ENCODE measurements around the gene FGF11. TPM values are rescaled to one million over a fixed set of nuclear protein-coding genes. Genes with fewer than 3 reads are reported as not detected.

FGF11 gene
- total and polyA plus RNA-seq, 7 experiments from 2014 or later, result 0.09 to 39.7 (median 3.3) TPM; not detected in 1

GRCh38 chr17:7442142-7442541, 2.8 kb downstream of the FGF11 start:
- Histone ChIP-seq H3K36me3 (ENCODE audit: control insufficient read depth in 2 of 3, insufficient read depth in 3 of 3, low read length in 3 of 3) (no peaks in the 10 kb centered on the region), H3K4me3 (ENCODE audit: low read length) (no peak overlapping the region), H3K9me3 (ENCODE audit: control insufficient read depth in 2 of 3, low read length in 3 of 3) (no peaks in the 10 kb centered on the region), H3K4me1 (ENCODE audit: control insufficient read depth in 2 of 2, insufficient read depth in 2 of 2, low read length in 2 of 2) (peaks cover 13 to 52% of the 10 kb centered on the region in 2 donors), H3K27me3 (ENCODE audit: control insufficient read depth in 2 of 2, insufficient read depth in 2 of 2, low read length in 2 of 2) (peaks cover 17 to 34% of the 10 kb centered on the region in 2 donors), H3K27ac (ENCODE audit: low read depth, low read length) (no peak overlapping the region)
- peaks cover 36 to 55% (median 46%) of the 10 kb centered on the region in 7 donors for H3K4me1 Mint-ChIP-seq
- DNase-seq (no peak), ATAC-seq (no peak)
- CTCF ChIA-PET, result interaction anchor here (0.6 to 1.8 kb wide), 4 partner anchors 86 to 141 kb away, joined by 3 to 5 read pairs (median 4); partner anchors contain the start of genes MPDU1 and SENP3
- peak overlapping the region in 3 of 10 donors; percentile 14 to 34 (median 29) for H3K4me3 Mint-ChIP-seq
- no peak overlapping the region for H3K27ac Mint-ChIP-seq
- H3K36me3 Mint-ChIP-seq, result peaks cover 0 to 38% (median 0%) of the 10 kb centered on the region in 5 donors
- intact Hi-C loops (cut with micrococcal nuclease), result no loop called here
- peaks cover 0 to 6% (median 0%) of the 10 kb centered on the region in 11 donors for H3K9me3 Mint-ChIP-seq
- POLR2A ChIA-PET, result interaction anchor here (0.9 to 7.5 kb wide), 6 partner anchors 12 to 43 kb away, joined by 3 to 79 read pairs (median 12); partner anchors contain the start of genes POLR2A and ZBTB4
- peaks cover 49 to 67% (median 63%) of the 10 kb centered on the region in 5 donors for H3K27me3 Mint-ChIP-seq

- ChIA-PET CTCF (interaction anchor here (0.5 to 1.4 kb wide), 4 partner anchors 75 to 172 kb away, joined by 3 to 5 read pairs (median 4); no protein-coding TSS in a partner anchor), POLR2A (interaction anchor here (0.7 to 7.5 kb wide), 5 partner anchors 7 to 41 kb away, joined by 3 to 79 read pairs (median 35); partner anchors contain the start of genes POLR2A, TMEM102 and ZBTB4)
- DNase-seq, result no peak
- H3K4me1 ChIP-seq (ENCODE audit: control insufficient read depth in 2 of 2, insufficient read depth in 2 of 2, low read length in 2 of 2), result peaks cover 4 to 37% of the 10 kb centered on the region in 2 donors
- intact Hi-C loops (cut with micrococcal nuclease), result no loop called here
- H3K4me1 Mint-ChIP-seq, result peaks cover 27 to 47% (median 38%) of the 10 kb centered on the region in 7 donors
- H3K4me3 Mint-ChIP-seq, result peak overlapping the region in 4 of 10 donors; percentile 16 to 89 (median 48)
- peaks cover 49 to 72% (median 64%) of the 10 kb centered on the region in 5 donors for H3K27me3 Mint-ChIP-seq
- no peaks in the 10 kb centered on the region for H3K9me3 ChIP-seq (ENCODE audit: control insufficient read depth in 2 of 3, low read length in 3 of 3)
- ATAC-seq, result no peak
- no peaks in the 10 kb centered on the region for H3K36me3 ChIP-seq (ENCODE audit: control insufficient read depth in 2 of 3, insufficient read depth in 3 of 3, low read length in 3 of 3)
- peaks cover 0 to 7% (median 0%) of the 10 kb centered on the region in 11 donors for H3K9me3 Mint-ChIP-seq
- H3K27ac ChIP-seq (ENCODE audit: low read depth, low read length), result no peak overlapping the region
- peaks cover 13 to 34% of the 10 kb centered on the region in 2 donors for H3K27me3 ChIP-seq (ENCODE audit: control insufficient read depth in 2 of 2, insufficient read depth in 2 of 2, low read length in 2 of 2)
- H3K4me3 ChIP-seq (ENCODE audit: low read length), result no peak overlapping the region
- H3K27ac Mint-ChIP-seq, result no peak overlapping the region
- peaks cover 0 to 41% (median 5%) of the 10 kb centered on the region in 5 donors for H3K36me3 Mint-ChIP-seq
Measured at GRCh38 chr17:7443499-7444485, 4.5 kb downstream of the FGF11 start.

GRCh38 chr17:7444682-7445618, 5.6 kb downstream of the FGF11 start, which contains the start of gene CHRNB1:
Gene CHRNB1, plus strand, starts transcription at chr17:7445061. Its CDS starts 67 bp downstream, at chr17:7445128.
- Histone ChIP-seq H3K4me3 (ENCODE audit: low read length) (peak within 1 kb of the TSS; percentile 30), H3K27me3 (ENCODE audit: control insufficient read depth in 2 of 2, insufficient read depth in 2 of 2, low read length in 2 of 2) (peaks cover 9 to 34% of the 10 kb centered on the region in 2 donors), H3K4me1 (ENCODE audit: control insufficient read depth in 2 of 2, insufficient read depth in 2 of 2, low read length in 2 of 2) (peaks cover 4 to 28% of the 10 kb centered on the region in 2 donors), H3K27ac (ENCODE audit: low read depth, low read length) (no peak within 1 kb of the TSS), H3K9me3 (ENCODE audit: control insufficient read depth in 2 of 3, low read length in 3 of 3) (no peaks in the 10 kb centered on the region), H3K36me3 (ENCODE audit: control insufficient read depth in 2 of 3, insufficient read depth in 3 of 3, low read length in 3 of 3) (no peaks in the 10 kb centered on the region)
- peaks cover 23 to 39% (median 32%) of the 10 kb centered on the region in 7 donors for H3K4me1 Mint-ChIP-seq
- peak; percentile 74 for ATAC-seq
- peaks cover 0 to 41% (median 6%) of the 10 kb centered on the region in 5 donors for H3K36me3 Mint-ChIP-seq
- CTCF ChIA-PET, result interaction anchor here (0.8 to 1.5 kb wide), 4 partner anchors 8 to 116 kb away, joined by 3 to 5 read pairs (median 4); no protein-coding TSS in a partner anchor
- peak in 2 of 9 donors; percentile 23 to 49 for DNase-seq
- POLR2A ChIA-PET, result interaction anchor here (0.6 to 7.5 kb wide), 8 partner anchors 8 to 113 kb away, joined by 3 to 79 read pairs (median 11); partner anchors contain the start of genes POLR2A, TMEM102 and ZBTB4
- peaks cover 0 to 5% (median 0%) of the 10 kb centered on the region in 11 donors for H3K9me3 Mint-ChIP-seq
- intact Hi-C loops (cut with micrococcal nuclease), result loop anchor here in 1 of 2 donors (1.0 kb wide), 1 partner anchor 10 kb away; no protein-coding TSS in a partner anchor
- peak within 1 kb of the TSS; percentile 75 to 89 (median 84) for H3K4me3 Mint-ChIP-seq
- peak within 1 kb of the TSS in 5 of 9 donors; percentile 26 to 90 (median 39) for H3K27ac Mint-ChIP-seq
- H3K27me3 Mint-ChIP-seq, result peaks cover 44 to 68% (median 58%) of the 10 kb centered on the region in 5 donors

- no peaks in the 10 kb centered on the region for H3K9me3 ChIP-seq (ENCODE audit: control insufficient read depth in 2 of 3, low read length in 3 of 3)
- H3K36me3 Mint-ChIP-seq, result peaks cover 0 to 44% (median 6%) of the 10 kb centered on the region in 5 donors
- peaks cover 19 to 34% (median 26%) of the 10 kb centered on the region in 7 donors for H3K4me1 Mint-ChIP-seq
- no peaks in the 10 kb centered on the region for H3K36me3 ChIP-seq (ENCODE audit: control insufficient read depth in 2 of 3, insufficient read depth in 3 of 3, low read length in 3 of 3)
- peaks cover 39 to 63% (median 52%) of the 10 kb centered on the region in 5 donors for H3K27me3 Mint-ChIP-seq
- ChIA-PET POLR2A (interaction anchor here (0.6 to 7.5 kb wide), 11 partner anchors 9 to 131 kb away, joined by 3 to 79 read pairs (median 3); partner anchors contain the start of genes POLR2A, SENP3, TMEM102 and ZBTB4), CTCF (interaction anchor here (0.6 to 1.5 kb wide), 6 partner anchors 8 to 207 kb away, joined by 3 to 5 read pairs (median 3); no protein-coding TSS in a partner anchor)
- ATAC-seq, result peak; percentile 77
- H3K4me1 ChIP-seq (ENCODE audit: control insufficient read depth in 2 of 2, insufficient read depth in 2 of 2, low read length in 2 of 2), result peaks cover 4 to 22% of the 10 kb centered on the region in 2 donors
- H3K9me3 Mint-ChIP-seq, result peaks cover 0 to 5% (median 0%) of the 10 kb centered on the region in 11 donors
- peaks cover 9 to 31% of the 10 kb centered on the region in 2 donors for H3K27me3 ChIP-seq (ENCODE audit: control insufficient read depth in 2 of 2, insufficient read depth in 2 of 2, low read length in 2 of 2)
- peak overlapping the region; percentile 75 to 89 (median 84) for H3K4me3 Mint-ChIP-seq
- DNase-seq, result peak in 5 of 9 donors; percentile 35 to 52 (median 41)
- peak overlapping the region in 5 of 9 donors; percentile 26 to 90 (median 39) for H3K27ac Mint-ChIP-seq
- H3K4me3 ChIP-seq (ENCODE audit: low read length), result peak overlapping the region; percentile 30
- intact Hi-C loops (cut with micrococcal nuclease), result loop anchor here in 1 of 2 donors (1.0 kb wide), 1 partner anchor 10 kb away; no protein-coding TSS in a partner anchor
- no peak overlapping the region for H3K27ac ChIP-seq (ENCODE audit: low read depth, low read length)
Measured at GRCh38 chr17:7445619-7445968, 6.3 kb downstream of the FGF11 start.

- intact Hi-C loops (cut with micrococcal nuclease), result no loop called here
- H3K4me3 Mint-ChIP-seq, result no peak overlapping the region
- H3K27ac Mint-ChIP-seq, result peak overlapping the region in 1 of 9 donors; percentile 2
- no peak for DNase-seq
- Histone ChIP-seq H3K27ac (ENCODE audit: low read depth, low read length) (no peak overlapping the region), H3K27me3 (ENCODE audit: control insufficient read depth in 2 of 2, insufficient read depth in 2 of 2, low read length in 2 of 2) (peaks cover 5 to 17% of the 10 kb centered on the region in 2 donors), H3K4me1 (ENCODE audit: control insufficient read depth in 2 of 2, insufficient read depth in 2 of 2, low read length in 2 of 2) (peaks cover 4 to 17% of the 10 kb centered on the region in 2 donors), H3K9me3 (ENCODE audit: control insufficient read depth in 2 of 3, low read length in 3 of 3) (no peaks in the 10 kb centered on the region), H3K36me3 (ENCODE audit: control insufficient read depth in 2 of 3, insufficient read depth in 3 of 3, low read length in 3 of 3) (no peaks in the 10 kb centered on the region), H3K4me3 (ENCODE audit: low read length) (no peak overlapping the region)
- peaks cover 24 to 38% (median 30%) of the 10 kb centered on the region in 5 donors for H3K27me3 Mint-ChIP-seq
- ATAC-seq, result no peak
- ChIA-PET CTCF (interaction anchor here (1.0 kb wide), 1 partner anchor 13 kb away, joined by 3 read pairs; the partner anchor contains the start of gene TMEM102), POLR2A (interaction anchor here (5.5 to 6.1 kb wide), 2 partner anchors 12 to 36 kb away, joined by 35 to 43 read pairs; partner anchors contain the start of genes POLR2A and TMEM102)
- H3K4me1 Mint-ChIP-seq, result peaks cover 19 to 37% (median 29%) of the 10 kb centered on the region in 7 donors
- H3K9me3 Mint-ChIP-seq, result peaks cover 0 to 5% (median 0%) of the 10 kb centered on the region in 11 donors
- H3K36me3 Mint-ChIP-seq, result peaks cover 0 to 37% (median 6%) of the 10 kb centered on the region in 5 donors
Measured at GRCh38 chr17:7448461-7448860, 9.1 kb downstream of the FGF11 start.
